ENCODE measurements around the gene CIB2.

The CIB2 gene

DNA sequence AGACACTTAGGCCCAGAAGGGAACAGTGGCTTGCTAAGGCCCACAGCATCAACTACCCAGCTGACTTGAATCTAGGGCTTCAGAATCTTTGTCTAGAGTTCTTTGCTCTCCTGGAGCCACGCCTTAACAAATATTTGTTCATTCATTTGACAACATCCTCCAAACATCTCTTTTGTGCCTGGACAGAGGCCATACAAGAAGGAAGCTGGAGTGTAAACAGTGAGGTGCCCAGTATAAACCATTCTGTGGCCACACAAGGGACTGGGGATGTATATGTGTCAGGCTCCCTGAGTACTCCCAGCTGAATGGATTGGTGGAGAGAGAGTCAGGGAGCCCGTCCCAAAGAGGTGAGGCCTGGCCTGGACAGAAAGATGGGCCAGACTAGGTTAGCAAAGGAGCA lies 3.4 kb downstream of the CIB2 start:
- no peak for DNase-seq
- Histone ChIP-seq H3K36me3 (peaks cover 3% of the 10 kb centered on the region), H3K4me3 (ENCODE audit: low read depth, low read length) (no peak overlapping the region), H3K27ac (no peak overlapping the region), H3K9me3 (ENCODE audit: severe bottlenecking) (no peaks in the 10 kb centered on the region), H3K27me3 (ENCODE audit: insufficient read depth, low read depth, severe bottlenecking) (no peaks in the 10 kb centered on the region)
- TF ChIP-seq, protein P1, sequence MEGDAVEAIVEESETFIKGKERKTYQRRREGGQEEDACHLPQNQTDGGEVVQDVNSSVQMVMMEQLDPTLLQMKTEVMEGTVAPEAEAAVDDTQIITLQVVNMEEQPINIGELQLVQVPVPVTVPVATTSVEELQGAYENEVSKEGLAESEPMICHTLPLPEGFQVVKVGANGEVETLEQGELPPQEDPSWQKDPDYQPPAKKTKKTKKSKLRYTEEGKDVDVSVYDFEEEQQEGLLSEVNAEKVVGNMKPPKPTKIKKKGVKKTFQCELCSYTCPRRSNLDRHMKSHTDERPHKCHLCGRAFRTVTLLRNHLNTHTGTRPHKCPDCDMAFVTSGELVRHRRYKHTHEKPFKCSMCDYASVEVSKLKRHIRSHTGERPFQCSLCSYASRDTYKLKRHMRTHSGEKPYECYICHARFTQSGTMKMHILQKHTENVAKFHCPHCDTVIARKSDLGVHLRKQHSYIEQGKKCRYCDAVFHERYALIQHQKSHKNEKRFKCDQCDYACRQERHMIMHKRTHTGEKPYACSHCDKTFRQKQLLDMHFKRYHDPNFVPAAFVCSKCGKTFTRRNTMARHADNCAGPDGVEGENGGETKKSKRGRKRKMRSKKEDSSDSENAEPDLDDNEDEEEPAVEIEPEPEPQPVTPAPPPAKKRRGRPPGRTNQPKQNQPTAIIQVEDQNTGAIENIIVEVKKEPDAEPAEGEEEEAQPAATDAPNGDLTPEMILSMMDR (IDR thresholded peaks at IDR 0.05; ENCODE audit: low read depth, low read length), result no peak

DNA sequence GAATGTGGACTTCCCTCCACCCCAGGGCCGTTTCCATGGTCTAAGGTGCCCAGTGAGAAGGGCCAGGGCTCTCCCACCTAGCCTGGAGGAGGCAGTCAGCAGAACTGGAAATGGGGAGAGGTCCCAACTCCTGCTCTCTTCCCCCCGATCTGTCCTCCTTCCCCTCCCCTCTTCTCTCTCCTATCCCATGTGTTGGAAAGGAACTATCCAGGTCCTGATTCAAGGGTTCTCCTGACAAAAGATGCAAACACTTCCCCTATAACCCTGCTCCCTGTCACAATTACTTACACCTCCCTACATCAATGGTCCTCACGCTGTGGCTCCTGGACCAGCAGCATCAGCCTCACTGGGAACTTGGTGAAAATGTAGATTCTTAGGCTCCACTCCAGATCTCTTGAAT lies 6.0 kb downstream of the CIB2 start:
- H3K4me3 ChIP-seq (ENCODE audit: low read depth, low read length), result no peak overlapping the region
- H3K27ac ChIP-seq, result no peak overlapping the region
- TF ChIP-seq, protein P1 (IDR thresholded peaks at IDR 0.05; ENCODE audit: low read depth, low read length), result no peak
- H3K36me3 ChIP-seq, result peaks cover 7% of the 10 kb centered on the region
- no peaks in the 10 kb centered on the region for H3K27me3 ChIP-seq (ENCODE audit: insufficient read depth, low read depth, severe bottlenecking)
- no peak for DNase-seq
- H3K9me3 ChIP-seq (ENCODE audit: severe bottlenecking), result no peaks in the 10 kb centered on the region

DNA sequence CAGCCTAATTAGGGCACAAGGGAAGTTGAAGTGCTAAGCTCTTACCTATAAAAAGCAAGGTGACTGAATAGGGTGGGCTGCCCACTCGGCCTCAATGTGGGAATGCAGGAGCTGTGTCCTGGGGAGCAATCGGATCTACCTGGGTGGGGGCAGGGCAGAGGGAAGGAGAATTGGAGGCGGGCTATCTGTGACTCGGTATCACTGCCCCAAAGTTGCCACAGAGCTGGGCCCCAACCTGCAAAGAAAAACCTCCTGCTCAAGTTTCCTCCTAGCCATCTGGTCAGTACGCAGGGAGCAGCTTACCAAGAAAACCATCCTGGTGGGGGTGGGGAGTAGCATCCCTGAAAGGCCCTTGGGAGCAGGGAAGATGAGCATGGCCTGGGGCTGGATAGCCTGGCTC lies 10.7 kb downstream of the CIB2 start:
- peak overlapping the region; percentile 86 for H3K27ac ChIP-seq
- peak; percentile 94 for DNase-seq
- peaks cover 7% of the 10 kb centered on the region for H3K36me3 ChIP-seq
- no peaks in the 10 kb centered on the region for H3K27me3 ChIP-seq (ENCODE audit: insufficient read depth, low read depth, severe bottlenecking)
- H3K9me3 ChIP-seq (ENCODE audit: severe bottlenecking), result no peaks in the 10 kb centered on the region
- TF ChIP-seq, protein P1 (IDR thresholded peaks at IDR 0.05; ENCODE audit: low read depth, low read length), result no peak
- peak overlapping the region; percentile 18 for H3K4me3 ChIP-seq (ENCODE audit: low read depth, low read length)

DNA sequence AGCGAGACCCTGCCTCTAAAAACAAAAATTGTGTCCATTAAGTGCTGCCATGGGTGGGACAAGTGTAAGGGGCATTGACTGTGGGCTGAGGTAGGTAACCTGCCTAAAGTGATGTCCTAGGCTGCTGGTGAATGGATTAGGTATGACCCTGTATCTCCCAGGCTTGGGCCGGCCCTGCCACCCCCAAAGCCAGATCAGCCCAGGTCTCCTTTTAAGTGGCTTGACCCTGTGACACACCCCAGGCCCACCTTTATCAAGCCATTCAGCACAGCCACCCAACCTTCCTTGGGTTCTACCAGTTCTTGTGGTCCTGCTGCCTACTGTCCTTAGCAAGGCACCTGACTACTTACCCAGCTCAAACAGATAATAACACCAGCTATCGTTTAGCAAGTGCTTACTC lies 18.7 kb downstream of the CIB2 start:
- TF ChIP-seq, protein P1 (IDR thresholded peaks at IDR 0.05; ENCODE audit: low read depth, low read length), result no peak
- H3K27me3 ChIP-seq (ENCODE audit: insufficient read depth, low read depth, severe bottlenecking), result no peaks in the 10 kb centered on the region
- no peak for DNase-seq
- H3K36me3 ChIP-seq, result peaks cover 7% of the 10 kb centered on the region
- H3K9me3 ChIP-seq (ENCODE audit: severe bottlenecking), result no peaks in the 10 kb centered on the region
- H3K4me3 ChIP-seq (ENCODE audit: low read depth, low read length), result no peak overlapping the region
- no peak overlapping the region for H3K27ac ChIP-seq

DNA sequence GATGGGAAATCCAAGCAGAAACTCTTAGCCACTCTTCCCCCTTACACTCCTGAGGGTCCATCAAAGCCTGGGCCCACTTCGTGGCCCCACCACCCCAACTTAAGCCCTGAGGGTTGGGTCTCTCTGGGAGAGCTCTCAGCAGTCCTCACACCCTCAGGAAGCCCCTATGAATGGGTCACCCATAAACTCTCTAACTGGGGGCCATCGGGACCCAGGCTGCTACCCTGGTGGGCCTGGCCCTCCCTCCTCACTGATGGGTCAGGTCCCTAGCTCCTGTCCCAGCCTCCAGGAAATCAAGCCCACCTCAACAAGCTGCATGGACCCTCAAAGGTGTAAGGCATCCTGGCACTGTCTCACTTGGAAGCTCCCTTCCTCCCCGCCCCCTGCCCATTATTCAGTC lies 19.5 kb downstream of the CIB2 start:
- Histone ChIP-seq H3K36me3 (peaks cover 7% of the 10 kb centered on the region), H3K4me3 (ENCODE audit: low read depth, low read length) (no peak overlapping the region), H3K27me3 (ENCODE audit: insufficient read depth, low read depth, severe bottlenecking) (no peaks in the 10 kb centered on the region), H3K27ac (no peak overlapping the region), H3K9me3 (ENCODE audit: severe bottlenecking) (no peaks in the 10 kb centered on the region)
- DNase-seq, result no peak
- TF ChIP-seq, protein P1 (IDR thresholded peaks at IDR 0.05; ENCODE audit: low read depth, low read length), result no peak

DNA sequence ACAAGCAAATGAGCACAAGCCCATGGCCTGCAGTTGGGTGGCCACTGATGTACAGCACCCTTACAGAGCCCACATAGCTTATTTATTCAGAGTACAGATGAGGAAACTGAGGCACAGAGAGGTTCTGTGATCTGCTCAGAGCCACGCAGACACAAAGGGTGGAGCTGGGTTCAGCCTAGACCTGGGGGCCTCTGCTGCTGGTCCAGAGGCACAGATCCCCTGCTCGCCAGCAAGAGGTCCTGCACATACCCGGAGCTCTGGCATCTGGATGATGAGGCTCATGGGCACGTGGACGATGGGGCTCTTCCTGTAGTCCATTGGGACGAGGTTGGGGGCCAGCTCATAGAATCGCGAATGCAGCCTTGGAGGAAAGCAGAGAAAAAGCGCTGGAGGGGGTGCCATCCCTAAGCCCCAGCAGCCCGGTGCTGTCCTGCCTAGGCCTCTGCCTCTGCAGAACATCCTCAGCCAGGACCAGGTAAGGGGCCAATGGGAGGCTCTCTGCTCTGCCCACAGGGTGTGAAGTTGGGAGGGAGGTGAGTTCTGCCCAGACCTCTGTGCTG lies 20.2 kb downstream of the CIB2 start:
- H3K4me3 ChIP-seq (ENCODE audit: low read depth, low read length), result no peak overlapping the region
- no peak for DNase-seq
- peaks cover 7% of the 10 kb centered on the region for H3K36me3 ChIP-seq
- no peaks in the 10 kb centered on the region for H3K9me3 ChIP-seq (ENCODE audit: severe bottlenecking)
- TF ChIP-seq, protein P1 (IDR thresholded peaks at IDR 0.05; ENCODE audit: low read depth, low read length), result no peak
- H3K27ac ChIP-seq, result no peak overlapping the region
- H3K27me3 ChIP-seq (ENCODE audit: insufficient read depth, low read depth, severe bottlenecking), result no peaks in the 10 kb centered on the region
